ENCODE results near the gene MTCL3.

GRCh38 chr6:127481111-127481510 lies 38.0 kb downstream of the MTCL3 start:
- no peak for TF ChIP-seq CTCF (conservative IDR thresholded peaks at IDR 0.05; ENCODE audit: low read depth, low read length)
- no peak for TF ChIP-seq EZH2 (IDR thresholded peaks at IDR 0.05; ENCODE audit: borderline replicate concordance, low read depth, low read length, poor library complexity, severe bottlenecking)
